Stimulated activated CD4-positive, alpha-beta T cell treated with anti-CD3 and anti-CD28 coated beads, Interleukin-1b, Interleukin-23, amount 100 ng/mL, for 1 hour (primary cell): ENCODE data around the gene ITGB1.
"Not testable (repeated sequence)": the region's sequence is repeated elsewhere in the genome, so short reads cannot be mapped to it uniquely, and the experiment has no call there.

ENCODE experiments used
- DNase-seq, 2 donors: peaks; one replicate each; pipeline ENCODE4 v3.0.0-alpha.2; 2020; ENCODE audit warnings: low read depth in 2 of 2

Gene ITGB1

DNA sequence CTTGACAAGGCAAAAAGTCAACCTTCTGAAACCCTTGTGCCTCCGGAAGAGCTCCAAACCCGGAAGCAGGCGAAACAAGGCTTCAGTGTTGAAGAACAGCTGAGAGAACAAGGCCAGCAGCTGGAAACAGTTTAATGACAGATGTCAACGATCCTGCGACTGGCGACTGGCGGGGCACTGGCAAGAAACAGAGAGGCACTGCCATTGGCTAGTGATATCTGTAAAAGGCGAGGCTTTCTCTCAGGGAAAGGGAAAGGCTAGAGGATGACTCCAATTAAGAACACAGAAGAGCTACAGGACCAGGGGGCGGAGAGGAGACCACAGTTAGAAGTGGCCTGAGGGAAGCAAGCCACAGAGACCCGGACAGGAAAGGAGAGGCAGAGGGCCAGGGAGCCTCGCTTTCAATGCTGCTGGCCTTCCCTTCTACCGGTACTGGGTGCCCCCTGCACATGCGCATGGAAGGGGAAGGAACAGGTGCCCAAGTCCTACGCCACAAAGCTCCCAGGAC, 19.4 kb downstream of the ITGB1 start:
- no peak for DNase-seq

- no peak for DNase-seq
Measured at GRCh38 chr10:32937911-32938424, 20.1 kb downstream of the ITGB1 start.

DNA sequence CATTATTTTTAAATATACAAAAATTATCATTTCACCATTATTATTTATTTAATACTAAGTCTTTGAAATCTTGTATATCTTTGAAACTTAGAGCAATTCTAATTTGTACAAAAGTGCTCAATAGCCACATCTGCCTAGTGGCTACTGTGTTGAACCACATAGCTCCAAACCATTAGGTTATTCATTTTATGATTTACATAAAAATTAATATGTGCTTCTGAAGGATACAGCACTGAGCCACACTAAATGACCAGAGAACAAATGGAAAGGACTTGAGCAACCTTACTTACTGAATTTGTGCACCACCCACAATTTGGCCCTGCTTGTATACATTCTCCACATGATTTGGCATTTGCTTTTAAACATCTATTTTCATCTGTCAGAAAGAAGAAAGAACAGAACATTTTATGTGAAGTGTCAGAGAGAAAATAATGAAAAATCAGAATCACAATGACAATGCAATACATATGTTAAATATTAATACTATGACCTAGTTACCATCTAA, 25.8 kb downstream of the ITGB1 start:
- DNase-seq, result no peak

GRCh38 chr10:32931593-32931992, 26.4 kb downstream of the ITGB1 start:
- no peak for DNase-seq

DNA sequence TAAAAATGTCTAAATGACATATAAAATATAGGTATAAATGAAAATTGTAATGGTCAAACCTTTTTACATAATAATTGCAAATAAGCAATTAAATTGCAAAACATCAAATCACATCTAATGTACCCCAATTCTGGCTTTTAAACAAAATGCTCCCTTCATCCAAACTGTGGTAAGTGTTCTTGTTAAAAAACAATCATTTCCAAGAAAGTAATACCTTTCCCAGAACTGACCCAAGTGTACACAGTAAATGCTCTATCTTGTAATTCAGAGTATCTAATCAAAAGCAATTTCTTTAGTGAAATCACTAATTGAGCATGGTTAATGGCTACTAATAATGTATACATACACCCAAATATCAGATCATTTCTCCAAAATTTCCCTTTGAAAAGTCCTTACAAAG, 28.0 kb downstream of the ITGB1 start:
- no peak for DNase-seq

- no peak for DNase-seq
Measured at GRCh38 chr10:32929634-32930033, 28.4 kb downstream of the ITGB1 start.

- no peak for DNase-seq
Measured at GRCh38 chr10:32927750-32928149, 30.3 kb downstream of the ITGB1 start.

DNA sequence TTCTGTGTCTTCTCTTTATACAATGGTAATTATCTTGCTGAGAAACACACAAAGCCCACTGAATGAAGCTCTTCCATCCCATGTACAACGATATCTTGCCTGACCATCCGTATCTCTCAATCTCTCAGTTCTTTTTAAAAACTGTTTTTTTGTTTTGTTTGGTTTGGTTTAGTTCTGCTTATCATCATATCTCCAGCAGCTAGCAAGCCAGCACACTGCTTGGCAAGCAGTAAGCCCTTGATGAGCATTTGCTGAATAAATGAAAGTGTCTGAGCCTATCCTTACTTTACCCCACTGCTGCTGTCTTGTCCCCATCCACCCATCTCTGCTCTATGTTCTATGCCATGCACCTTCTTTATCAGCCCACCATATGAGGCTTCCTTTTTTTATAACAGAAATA, 34.2 kb downstream of the ITGB1 start:
- no peak for DNase-seq

GRCh38 chr10:32923134-32923533, 34.9 kb downstream of the ITGB1 start:
- DNase-seq, result no peak

DNA sequence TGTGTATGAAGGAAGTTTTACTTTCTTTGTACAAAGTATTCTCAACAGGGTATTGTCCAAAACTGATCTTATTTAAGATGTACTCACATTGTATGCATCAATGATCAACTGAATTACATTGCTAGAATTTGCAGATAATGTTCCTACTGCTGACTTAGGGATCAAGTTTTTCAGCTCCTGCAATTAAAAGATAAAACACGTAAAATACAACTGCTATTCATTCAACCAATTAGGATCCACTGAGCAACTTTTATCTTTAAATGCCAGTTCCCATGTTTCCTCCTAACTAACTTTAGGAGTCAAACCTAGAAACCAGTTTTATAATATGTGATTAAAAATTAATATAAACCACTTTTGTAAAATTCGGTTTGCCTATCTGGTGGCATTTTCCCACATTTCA, 35.9 kb downstream of the ITGB1 start:
- no peak for DNase-seq

GRCh38 chr10:32917817-32918216, 40.2 kb downstream of the ITGB1 start:
- DNase-seq, result not testable (repeated sequence)

GRCh38 chr10:32911285-32912016, 46.6 kb downstream of the ITGB1 start:
- DNase-seq, result no peak

GRCh38 chr10:32909970-32910369, 48.1 kb downstream of the ITGB1 start:
- not testable (repeated sequence) for DNase-seq

DNA sequence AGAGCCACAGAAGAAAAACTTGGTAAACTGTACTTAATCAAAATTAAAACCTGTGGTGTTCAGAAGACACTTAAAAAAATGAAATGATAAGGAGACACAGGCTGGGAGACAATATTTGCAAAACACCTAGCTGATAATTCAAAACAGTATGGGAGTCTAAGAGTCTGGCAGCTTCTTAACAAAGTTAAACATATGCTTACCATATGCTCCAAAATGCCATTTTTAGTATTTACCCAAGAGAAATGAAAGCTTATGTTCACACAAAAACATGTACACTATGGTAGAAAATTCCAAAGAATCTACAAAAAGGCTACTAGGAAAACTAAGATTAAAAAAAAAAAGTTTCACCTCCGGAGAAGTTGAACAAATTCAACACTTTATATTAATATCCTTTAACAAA, 48.6 kb downstream of the ITGB1 start:
- no peak for DNase-seq

- DNase-seq, result no peak
Measured at GRCh38 chr10:32906595-32906994, 51.4 kb downstream of the ITGB1 start.

GRCh38 chr10:32905466-32905865, 52.6 kb downstream of the ITGB1 start:
- DNase-seq, result no peak

DNA sequence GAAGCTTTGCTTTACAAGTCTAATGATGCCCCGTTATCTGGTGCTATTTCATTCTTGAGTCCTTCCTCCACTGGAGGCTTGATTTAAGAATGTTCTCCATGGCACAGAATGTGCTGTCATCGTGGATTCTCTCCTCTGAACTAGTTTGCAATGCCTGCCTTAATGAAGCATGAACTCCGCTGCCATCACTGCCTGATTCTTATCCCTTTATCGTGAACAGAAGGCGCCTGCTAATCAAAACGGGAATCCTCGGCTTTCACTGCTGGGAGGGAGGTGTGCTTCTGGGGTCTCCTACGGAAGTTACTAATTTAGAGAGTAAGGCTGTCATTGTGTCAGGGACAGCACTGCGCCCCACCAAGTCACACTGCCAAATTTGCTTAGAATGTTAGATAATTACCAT, 56.2 kb downstream of the ITGB1 start:
- DNase-seq, result no peak

GRCh38 chr10:32895200-32895968, 62.6 kb downstream of the ITGB1 start:
- not testable (repeated sequence) for DNase-seq

DNA sequence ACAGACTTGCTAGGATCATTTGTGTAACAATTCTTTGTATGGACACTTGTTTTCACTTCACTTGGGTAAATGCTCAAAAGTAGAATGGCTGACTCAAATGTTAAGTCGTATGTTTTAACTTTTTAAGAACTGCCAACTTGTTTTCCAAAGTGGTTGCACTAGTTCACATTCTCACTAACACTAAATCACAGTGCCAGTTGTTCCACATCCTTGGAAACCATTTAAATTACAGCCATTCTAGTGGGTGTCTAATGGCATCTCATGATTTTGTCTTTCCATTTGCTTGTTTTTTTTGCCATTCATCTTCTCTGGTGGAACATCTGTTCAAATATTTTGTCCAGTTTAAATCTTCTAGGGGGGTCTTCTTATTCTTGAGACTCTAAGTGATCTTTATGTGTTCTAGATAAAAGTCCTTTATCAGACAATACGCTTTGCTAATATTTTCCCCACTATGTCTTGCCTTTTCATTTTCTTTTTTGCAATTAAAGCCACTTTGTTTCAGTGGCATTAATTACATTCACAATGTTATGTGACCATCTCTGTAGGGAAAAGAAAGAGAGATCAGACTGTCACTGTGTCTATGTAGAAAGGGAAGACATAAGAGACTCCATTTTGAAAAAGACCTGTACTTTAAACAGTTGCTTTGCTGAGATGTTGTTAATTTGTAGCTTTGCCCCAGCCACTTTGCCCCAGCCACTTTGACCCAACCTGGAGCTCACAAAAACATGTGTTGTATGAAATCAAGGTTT, 63.9 kb downstream of the ITGB1 start:
- DNase-seq, result no peak

DNA sequence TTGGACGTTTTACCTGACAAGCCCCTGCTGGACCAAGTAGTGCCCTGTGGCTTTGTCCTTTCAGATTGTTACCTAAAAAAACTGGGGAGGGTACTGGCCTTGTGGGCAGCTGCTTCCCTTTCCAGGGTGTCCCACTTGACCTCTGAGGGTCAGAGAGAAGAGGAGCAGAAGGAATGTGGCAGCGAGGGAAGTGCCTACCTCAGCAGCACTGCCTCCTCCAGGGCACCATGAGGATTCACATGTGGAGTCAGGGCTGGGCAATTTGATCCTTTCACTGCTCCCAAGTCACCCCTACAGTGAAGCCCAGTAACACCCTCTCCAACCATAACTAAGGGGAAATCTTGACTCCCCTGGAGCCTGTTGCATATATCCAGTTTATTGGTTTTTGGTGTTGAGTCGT, 64.6 kb downstream of the ITGB1 start:
- DNase-seq, result no peak

GRCh38 chr10:32891261-32891660, 66.8 kb downstream of the ITGB1 start:
- DNase-seq, result no peak

DNA sequence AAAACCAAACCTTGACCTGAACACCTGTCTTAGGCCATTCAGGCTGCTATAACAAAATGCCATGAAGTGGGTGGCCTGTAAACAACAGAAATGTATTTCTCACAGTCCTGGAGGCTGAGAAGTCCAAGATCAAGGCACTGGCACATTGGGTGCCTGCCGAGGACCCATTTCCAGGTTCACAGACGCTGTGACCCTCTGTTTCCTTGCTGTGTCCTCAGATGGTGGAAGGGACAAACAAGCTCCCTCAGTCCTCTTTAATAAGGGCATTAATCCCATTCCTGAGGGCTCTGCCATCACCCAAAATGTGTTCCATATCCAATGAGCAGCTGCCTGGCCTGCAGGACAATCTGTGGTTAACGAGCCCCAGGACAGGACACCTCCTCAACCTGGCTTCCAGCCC, 67.6 kb downstream of the ITGB1 start:
- DNase-seq, result no peak
